ENCODE results near the gene MALL. TPM values are rescaled to one million over a fixed set of nuclear protein-coding genes. Genes with fewer than 3 reads are reported as not detected.
"Not testable (repeated sequence)": the region's sequence is repeated elsewhere in the genome, so short reads cannot be mapped to it uniquely, and the experiment has no call there.

The MALL gene
- total RNA-seq = 1.2 TPM
- polyA plus RNA-seq = 7.7 TPM
- long read RNA-seq, donor 1 = 0 reads
- long read RNA-seq, donor 2 = 0 reads
- long read RNA-seq, donor 3 = 0 reads
- long read RNA-seq, donor 4 = 0 reads
- long read RNA-seq, donor 5 = 0 reads
- long read RNA-seq, donor 6 = 0 reads
- long read RNA-seq, donor 7, partial matches to known transcripts = 0 of 1 reads
- long read RNA-seq, donor 7, other reads (novel, unspliced or antisense) = 0 of 1 reads
- long read RNA-seq, donor 8 = 0 reads
- long read RNA-seq, donor 9 = 0 reads
- long read RNA-seq, donor 10, partial matches to known transcripts = 0 of 1 reads
- long read RNA-seq, donor 10, other reads (novel, unspliced or antisense) = 0 of 1 reads

DNA sequence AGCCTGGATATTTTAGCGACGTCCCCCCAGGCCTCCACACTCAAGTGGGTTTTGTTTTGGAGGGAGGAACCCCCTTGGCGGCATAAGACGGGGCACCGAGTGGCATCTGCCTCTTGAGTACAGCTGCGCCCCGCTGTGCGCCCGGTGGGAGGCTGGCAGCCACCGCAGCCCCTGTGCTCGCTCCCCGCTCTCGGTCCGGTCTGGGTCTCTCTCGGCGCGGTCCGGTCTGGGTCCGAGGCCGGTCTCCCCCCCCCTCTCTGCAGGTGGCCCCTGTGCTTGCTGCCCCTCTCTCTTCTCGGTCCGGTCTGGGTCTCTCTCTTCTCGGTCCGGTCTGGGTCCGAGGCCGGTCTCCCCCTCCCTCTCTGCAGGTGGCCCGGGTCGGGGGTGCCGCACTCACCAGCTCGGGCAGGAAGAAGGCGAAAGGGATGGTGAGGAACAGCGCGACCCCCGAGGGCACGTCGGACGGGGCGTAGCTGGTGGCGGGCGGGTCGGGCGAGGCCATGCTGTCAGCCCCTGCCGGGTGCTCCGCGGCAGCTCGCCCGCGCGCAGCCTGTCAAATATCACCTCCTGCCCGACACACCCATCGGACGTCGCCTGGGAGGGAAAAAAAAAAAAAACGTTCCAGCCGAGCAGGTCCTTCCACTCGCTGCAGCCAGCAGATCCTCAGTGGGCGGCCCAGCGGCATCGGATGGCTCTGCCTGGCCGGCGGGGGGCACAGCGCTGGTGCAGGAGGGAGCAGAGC lies at the start of gene MALL:
Gene MALL, minus strand, starts transcription at position 532 of the 742 bp plus-strand sequence. Its CDS starts 30 bp downstream, at position 502.
- H3K36me3 ChIP-seq (ENCODE audit: control insufficient read depth in 2 of 2, insufficient read depth in 2 of 2, low read length in 1 of 2) = no peaks in the 10 kb centered on the region
- 27% methylated on average over 62 of the region's 62 CpGs for WGBS
- H3K27ac ChIP-seq (ENCODE audit: low read depth in 1 of 2, low read length in 1 of 2) = no peak within 1 kb of the TSS
- DNase-seq (ENCODE audit: low read depth in 6 of 9, low spot score in 9 of 9) = no peak
- H3K4me3 ChIP-seq (ENCODE audit: low read length in 2 of 2) = no peak within 1 kb of the TSS
- H3K9me3 ChIP-seq (ENCODE audit: control insufficient read depth in 2 of 2, insufficient read depth in 1 of 2, low read length in 1 of 2) = no peaks in the 10 kb centered on the region
- H3K27me3 ChIP-seq (ENCODE audit: control insufficient read depth in 2 of 2, insufficient read depth in 1 of 2, low read length in 1 of 2) = peaks cover 13 to 46% of the 10 kb centered on the region in 2 donors
- H3K4me1 ChIP-seq (ENCODE audit: control insufficient read depth in 2 of 2, insufficient read depth in 2 of 2, low read length in 2 of 2) = no peaks in the 10 kb centered on the region

DNA sequence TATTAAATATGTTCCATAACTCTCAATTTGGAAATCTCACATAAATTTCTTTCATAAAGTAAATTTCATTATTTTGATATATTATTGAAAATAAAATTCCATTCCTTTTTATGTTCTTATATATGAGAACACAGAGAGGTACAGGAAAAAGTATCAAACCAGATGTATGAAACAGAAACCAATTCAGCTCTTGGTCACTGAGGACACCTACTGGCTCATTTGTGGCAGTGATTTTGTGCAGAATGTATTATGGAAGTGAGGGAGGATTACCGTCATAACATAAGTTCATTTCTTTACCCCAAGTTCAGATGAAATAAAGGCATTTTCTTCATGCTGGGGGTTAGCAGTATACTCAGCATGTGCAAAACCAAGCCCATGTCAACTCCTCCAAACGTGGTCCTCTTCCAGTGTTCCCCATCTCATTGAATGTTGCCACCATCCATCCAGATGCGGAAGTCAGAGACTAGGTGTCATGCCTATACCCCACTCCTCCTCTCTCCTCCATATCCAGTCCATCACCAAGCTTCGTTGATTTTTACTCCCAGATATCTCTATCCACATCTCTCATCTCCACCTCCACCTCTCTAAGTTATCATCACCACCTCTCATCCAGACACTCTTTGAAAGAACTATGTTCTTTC lies 41.7 kb upstream of the MALL start:
- H3K36me3 ChIP-seq (ENCODE audit: control insufficient read depth in 2 of 2, insufficient read depth in 2 of 2, low read length in 1 of 2) = no peaks in the 10 kb centered on the region
- H3K27ac ChIP-seq (ENCODE audit: low read depth in 1 of 2, low read length in 1 of 2) = no peak overlapping the region
- peaks cover 1 to 7% of the 10 kb centered on the region in 2 donors for H3K9me3 ChIP-seq (ENCODE audit: control insufficient read depth in 2 of 2, insufficient read depth in 1 of 2, low read length in 1 of 2)
- DNase-seq (ENCODE audit: low read depth in 6 of 9, low spot score in 9 of 9) = peak in 7 of 9 donors; percentile 1 to 52 (median 10)
- no peaks in the 10 kb centered on the region for H3K27me3 ChIP-seq (ENCODE audit: control insufficient read depth in 2 of 2, insufficient read depth in 1 of 2, low read length in 1 of 2)
- no peak overlapping the region for H3K4me3 ChIP-seq (ENCODE audit: low read length in 2 of 2)
- WGBS = 43% methylated on average over 4 of the region's 4 CpGs
- no peaks in the 10 kb centered on the region for H3K4me1 ChIP-seq (ENCODE audit: control insufficient read depth in 2 of 2, insufficient read depth in 2 of 2, low read length in 2 of 2)

DNA sequence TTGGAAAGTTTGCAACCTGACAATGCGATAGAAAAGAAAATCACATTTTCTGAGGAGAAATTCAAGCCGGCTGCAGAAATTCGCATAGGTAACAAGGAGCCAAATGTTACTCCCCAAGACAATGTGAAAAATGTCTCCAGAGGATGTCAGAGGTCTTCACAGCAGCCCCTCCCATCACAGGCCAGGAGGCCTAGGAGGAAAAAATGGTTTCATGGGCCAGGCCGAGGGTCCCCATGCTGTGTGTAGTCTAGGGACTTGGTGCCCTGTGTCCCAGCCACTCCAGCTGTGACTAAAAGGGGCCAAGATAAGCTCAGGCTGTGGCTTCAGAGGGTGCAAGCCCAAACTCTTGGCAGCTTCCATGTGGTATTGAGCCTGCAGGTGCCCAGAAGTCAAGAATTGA lies 39.2 kb upstream of the MALL start:
- 99% methylated on average over 4 of the region's 4 CpGs for WGBS
- not testable (repeated sequence) for H3K27ac ChIP-seq (ENCODE audit: low read depth in 1 of 2, low read length in 1 of 2); DNase-seq (ENCODE audit: low read depth in 6 of 9, low spot score in 9 of 9); H3K4me1 ChIP-seq (ENCODE audit: control insufficient read depth in 2 of 2, insufficient read depth in 2 of 2, low read length in 2 of 2); H3K36me3 ChIP-seq (ENCODE audit: control insufficient read depth in 2 of 2, insufficient read depth in 2 of 2, low read length in 1 of 2); H3K27me3 ChIP-seq (ENCODE audit: control insufficient read depth in 2 of 2, insufficient read depth in 1 of 2, low read length in 1 of 2); H3K9me3 ChIP-seq (ENCODE audit: control insufficient read depth in 2 of 2, insufficient read depth in 1 of 2, low read length in 1 of 2); H3K4me3 ChIP-seq (ENCODE audit: low read length in 2 of 2)

- not testable (repeated sequence) for H3K4me1 ChIP-seq (ENCODE audit: control insufficient read depth in 2 of 2, insufficient read depth in 2 of 2, low read length in 2 of 2); H3K27ac ChIP-seq (ENCODE audit: low read depth in 1 of 2, low read length in 1 of 2); H3K27me3 ChIP-seq (ENCODE audit: control insufficient read depth in 2 of 2, insufficient read depth in 1 of 2, low read length in 1 of 2); H3K9me3 ChIP-seq (ENCODE audit: control insufficient read depth in 2 of 2, insufficient read depth in 1 of 2, low read length in 1 of 2); H3K4me3 ChIP-seq (ENCODE audit: low read length in 2 of 2); DNase-seq (ENCODE audit: low read depth in 6 of 9, low spot score in 9 of 9); H3K36me3 ChIP-seq (ENCODE audit: control insufficient read depth in 2 of 2, insufficient read depth in 2 of 2, low read length in 1 of 2)
- 93% methylated on average over 2 of the region's 2 CpGs for WGBS
Observed at GRCh38 chr2:110154188-110154587, 38.6 kb upstream of the MALL start.

GRCh38 chr2:110153416-110153815 lies 37.8 kb upstream of the MALL start:
- H3K4me3 ChIP-seq (ENCODE audit: low read length in 2 of 2) = no peak overlapping the region
- no peaks in the 10 kb centered on the region for H3K36me3 ChIP-seq (ENCODE audit: control insufficient read depth in 2 of 2, insufficient read depth in 2 of 2, low read length in 1 of 2)
- WGBS = 68% methylated on average over 2 of the region's 2 CpGs
- peaks cover 1 to 7% of the 10 kb centered on the region in 2 donors for H3K9me3 ChIP-seq (ENCODE audit: control insufficient read depth in 2 of 2, insufficient read depth in 1 of 2, low read length in 1 of 2)
- H3K27me3 ChIP-seq (ENCODE audit: control insufficient read depth in 2 of 2, insufficient read depth in 1 of 2, low read length in 1 of 2) = no peaks in the 10 kb centered on the region
- no peak overlapping the region for H3K27ac ChIP-seq (ENCODE audit: low read depth in 1 of 2, low read length in 1 of 2)
- DNase-seq (ENCODE audit: low read depth in 6 of 9, low spot score in 9 of 9) = no peak
- no peaks in the 10 kb centered on the region for H3K4me1 ChIP-seq (ENCODE audit: control insufficient read depth in 2 of 2, insufficient read depth in 2 of 2, low read length in 2 of 2)

- H3K4me1 ChIP-seq (ENCODE audit: control insufficient read depth in 2 of 2, insufficient read depth in 2 of 2, low read length in 2 of 2) = no peaks in the 10 kb centered on the region
- DNase-seq (ENCODE audit: low read depth in 6 of 9, low spot score in 9 of 9) = no peak
- H3K27me3 ChIP-seq (ENCODE audit: control insufficient read depth in 2 of 2, insufficient read depth in 1 of 2, low read length in 1 of 2) = no peaks in the 10 kb centered on the region
- no peak overlapping the region for H3K4me3 ChIP-seq (ENCODE audit: low read length in 2 of 2)
- no peaks in the 10 kb centered on the region for H3K36me3 ChIP-seq (ENCODE audit: control insufficient read depth in 2 of 2, insufficient read depth in 2 of 2, low read length in 1 of 2)
- peaks cover 1 to 7% of the 10 kb centered on the region in 2 donors for H3K9me3 ChIP-seq (ENCODE audit: control insufficient read depth in 2 of 2, insufficient read depth in 1 of 2, low read length in 1 of 2)
- 60% methylated on average over 3 of the region's 3 CpGs for WGBS
- no peak overlapping the region for H3K27ac ChIP-seq (ENCODE audit: low read depth in 1 of 2, low read length in 1 of 2)
Observed at GRCh38 chr2:110152943-110153342, 37.3 kb upstream of the MALL start.

- H3K27me3 ChIP-seq (ENCODE audit: control insufficient read depth in 2 of 2, insufficient read depth in 1 of 2, low read length in 1 of 2) = no peaks in the 10 kb centered on the region
- no peak overlapping the region for H3K27ac ChIP-seq (ENCODE audit: low read depth in 1 of 2, low read length in 1 of 2)
- H3K9me3 ChIP-seq (ENCODE audit: control insufficient read depth in 2 of 2, insufficient read depth in 1 of 2, low read length in 1 of 2) = no peaks in the 10 kb centered on the region
- no peaks in the 10 kb centered on the region for H3K4me1 ChIP-seq (ENCODE audit: control insufficient read depth in 2 of 2, insufficient read depth in 2 of 2, low read length in 2 of 2)
- H3K4me3 ChIP-seq (ENCODE audit: low read length in 2 of 2) = no peak overlapping the region
- WGBS = 88% methylated on average over 6 of the region's 6 CpGs
- no peaks in the 10 kb centered on the region for H3K36me3 ChIP-seq (ENCODE audit: control insufficient read depth in 2 of 2, insufficient read depth in 2 of 2, low read length in 1 of 2)
- DNase-seq (ENCODE audit: low read depth in 6 of 9, low spot score in 9 of 9) = no peak
Observed at GRCh38 chr2:110149330-110150220, 34.0 kb upstream of the MALL start.

GRCh38 chr2:110146945-110147332 lies 31.3 kb upstream of the MALL start:
- no peak overlapping the region for H3K27ac ChIP-seq (ENCODE audit: low read depth in 1 of 2, low read length in 1 of 2)
- over 99% methylated on average over 2 of the region's 2 CpGs for WGBS
- no peaks in the 10 kb centered on the region for H3K4me1 ChIP-seq (ENCODE audit: control insufficient read depth in 2 of 2, insufficient read depth in 2 of 2, low read length in 2 of 2)
- H3K27me3 ChIP-seq (ENCODE audit: control insufficient read depth in 2 of 2, insufficient read depth in 1 of 2, low read length in 1 of 2) = no peaks in the 10 kb centered on the region
- DNase-seq (ENCODE audit: low read depth in 6 of 9, low spot score in 9 of 9) = no peak
- H3K36me3 ChIP-seq (ENCODE audit: control insufficient read depth in 2 of 2, insufficient read depth in 2 of 2, low read length in 1 of 2) = no peaks in the 10 kb centered on the region
- H3K4me3 ChIP-seq (ENCODE audit: low read length in 2 of 2) = no peak overlapping the region
- no peaks in the 10 kb centered on the region for H3K9me3 ChIP-seq (ENCODE audit: control insufficient read depth in 2 of 2, insufficient read depth in 1 of 2, low read length in 1 of 2)

Data from thymus (tissue), 14 donors.